ENCODE measurements around the gene DENND5B.
A peak's percentile ranks its signal among the peaks of the same experiment; 100 is the strongest.
"Not testable (repeated sequence)": the region's sequence is repeated elsewhere in the genome, so short reads cannot be mapped to it uniquely, and the experiment has no call there.

Gene DENND5B

GRCh38 chr12:31594681-31595080, 3.7 kb upstream of the DENND5B start:
- FAIRE-seq (no peak), DNase-seq (ENCODE audit: insufficient read length, low spot score) (no peak)

- DNase-seq (ENCODE audit: insufficient read length, low spot score) (no peak), FAIRE-seq (peak; percentile 79)
Observed at GRCh38 chr12:31591380-31591901, 505 bp upstream of the DENND5B start.

- DNase-seq (ENCODE audit: insufficient read length, low spot score) (peak; percentile 24), FAIRE-seq (no peak)
Observed at GRCh38 chr12:31589904-31590641, 863 bp downstream of the DENND5B start.

GRCh38 chr12:31589598-31589903, 1.4 kb downstream of the DENND5B start:
- peak; percentile 45 for DNase-seq (ENCODE audit: insufficient read length, low spot score)
- peak; percentile 75 for FAIRE-seq

GRCh38 chr12:31588976-31589375, 2.0 kb downstream of the DENND5B start:
- FAIRE-seq: peak; percentile 21
- DNase-seq (ENCODE audit: insufficient read length, low spot score): no peak

- FAIRE-seq (peak; percentile 86), DNase-seq (ENCODE audit: insufficient read length, low spot score) (no peak)
Observed at GRCh38 chr12:31586728-31587127, 4.2 kb downstream of the DENND5B start.

GRCh38 chr12:31585895-31586294, 5.0 kb downstream of the DENND5B start:
- FAIRE-seq (no peak), DNase-seq (ENCODE audit: insufficient read length, low spot score) (no peak)

GRCh38 chr12:31585271-31585670, 5.7 kb downstream of the DENND5B start:
- FAIRE-seq (no peak), DNase-seq (ENCODE audit: insufficient read length, low spot score) (no peak)

GRCh38 chr12:31584782-31585181, 6.2 kb downstream of the DENND5B start:
- no peak for FAIRE-seq

GRCh38 chr12:31583878-31584277, 7.1 kb downstream of the DENND5B start:
- FAIRE-seq: no peak
- DNase-seq (ENCODE audit: insufficient read length, low spot score): no peak

More at GRCh38 chr12:31584782-31585181, 6.2 kb downstream of the DENND5B start:
- no peak for DNase-seq (ENCODE audit: insufficient read length, low spot score)

GRCh38 chr12:31582155-31582554, 8.8 kb downstream of the DENND5B start:
- FAIRE-seq: no peak
- DNase-seq (ENCODE audit: insufficient read length, low spot score): no peak

GRCh38 chr12:31578632-31579031, 12.3 kb downstream of the DENND5B start:
- peak; percentile 11 for FAIRE-seq
- no peak for DNase-seq (ENCODE audit: insufficient read length, low spot score)

- FAIRE-seq (no peak), DNase-seq (ENCODE audit: insufficient read length, low spot score) (no peak)
Observed at GRCh38 chr12:31574803-31575575, 15.9 kb downstream of the DENND5B start.

GRCh38 chr12:31574367-31574766, 16.6 kb downstream of the DENND5B start:
- not testable (repeated sequence) for FAIRE-seq; DNase-seq (ENCODE audit: insufficient read length, low spot score)

GRCh38 chr12:31572900-31573600, 17.9 kb downstream of the DENND5B start:
- FAIRE-seq: no peak
- no peak for DNase-seq (ENCODE audit: insufficient read length, low spot score)

GRCh38 chr12:31570880-31571279, 20.1 kb downstream of the DENND5B start:
- no peak for DNase-seq (ENCODE audit: insufficient read length, low spot score)
- FAIRE-seq: peak; percentile 53

- FAIRE-seq; DNase-seq (ENCODE audit: insufficient read length, low spot score): not testable (repeated sequence)
Observed at GRCh38 chr12:31569517-31569916, 21.4 kb downstream of the DENND5B start.

GRCh38 chr12:31568498-31568897, 22.4 kb downstream of the DENND5B start:
- FAIRE-seq: peak; percentile 83
- no peak for DNase-seq (ENCODE audit: insufficient read length, low spot score)

- no peak for DNase-seq (ENCODE audit: insufficient read length, low spot score)
Observed at GRCh38 chr12:31567029-31567428, 23.9 kb downstream of the DENND5B start.

GRCh38 chr12:31566547-31566946, 24.4 kb downstream of the DENND5B start:
- DNase-seq (ENCODE audit: insufficient read length, low spot score) (no peak), FAIRE-seq (no peak)

More at GRCh38 chr12:31567029-31567428, 23.9 kb downstream of the DENND5B start:
- no peak for FAIRE-seq

Data from GM19239 (cell line).